ENCODE measurements around the gene RASAL1.

Gene RASAL1

GRCh38 chr12:113059071-113059595 lies 76.4 kb downstream of the RASAL1 start (continued):
- TF ChIP-seq HIC1 (tag by site-specific recombination; IDR thresholded peaks at IDR 0.05) (0 out of 2 replicates have a peak, but pooled peaks have one; percentile 21), ZBTB10 (tag by site-specific recombination; IDR thresholded peaks at IDR 0.05) (no peak), ZNF350 (tag by site-specific recombination; IDR thresholded peaks at IDR 0.05) (no peak), CTCF (tag by site-specific recombination; IDR thresholded peaks at IDR 0.05) (no peak), ZNF530 (tag by site-specific recombination; IDR thresholded peaks at IDR 0.05; ENCODE audit: low read depth) (no peak), ZSCAN4 (tag by site-specific recombination; IDR thresholded peaks at IDR 0.05) (no peak), ZNF670 (tag by site-specific recombination; IDR thresholded peaks at IDR 0.05; ENCODE audit: low read depth) (no peak), ZNF19 (tag by site-specific recombination; IDR thresholded peaks at IDR 0.05; ENCODE audit: low read depth) (no peak), PRDM6 (tag by site-specific recombination; IDR thresholded peaks at IDR 0.05) (no peak), ZNF112 (tag by site-specific recombination; IDR thresholded peaks at IDR 0.05) (0 out of 2 replicates have a peak, but pooled peaks have one; percentile 27), ZBTB44 (tag by site-specific recombination; IDR thresholded peaks at IDR 0.05) (no peak), ZSCAN16 (tag by site-specific recombination; IDR thresholded peaks at IDR 0.05) (no peak), ZNF214 (tag by site-specific recombination; IDR thresholded peaks at IDR 0.05; ENCODE audit: borderline replicate concordance) (no peak), ZNF2 (tag by site-specific recombination; IDR thresholded peaks at IDR 0.05) (no peak), ZFHX2 (tag by site-specific recombination; conservative IDR thresholded peaks at IDR 0.05) (no peak), PRDM1 (tag by site-specific recombination; IDR thresholded peaks at IDR 0.05) (no peak), ZNF692 (tag by site-specific recombination; IDR thresholded peaks at IDR 0.05) (no peak), ZNF521 (tag by site-specific recombination; IDR thresholded peaks at IDR 0.05) (0 out of 2 replicates have a peak, but pooled peaks have one; percentile 68), ZBTB26 (tag by site-specific recombination; optimal IDR thresholded peaks at IDR 0.05) (no peak), KLF16 (tag by site-specific recombination; IDR thresholded peaks at IDR 0.05) (no peak), ZNF658 (tag by site-specific recombination; IDR thresholded peaks at IDR 0.05) (0 out of 2 replicates have a peak, but pooled peaks have one; percentile 40), SALL2 (tag by site-specific recombination; IDR thresholded peaks at IDR 0.05; ENCODE audit: borderline replicate concordance) (no peak), ZNF324 (tag by site-specific recombination; IDR thresholded peaks at IDR 0.05) (no peak), SP3 (tag by site-specific recombination; IDR thresholded peaks at IDR 0.05) (no peak), ZNF146 (tag by site-specific recombination; IDR thresholded peaks at IDR 0.05) (no peak)
